Measurements from ENCODE around the gene LIN37. TPM values are rescaled to one million over a fixed set of nuclear protein-coding genes. Genes with fewer than 3 reads are reported as not detected.

LIN37 gene
- total RNA-seq, 1 experiment from 2014 or later = 6.4 TPM

- 0 out of 2 replicates have a peak, but pooled peaks cover 2% of the 10 kb centered on the region for H3K4me1 Mint-ChIP-seq
- H3K36me3 Mint-ChIP-seq = peaks cover 55% of the 10 kb centered on the region
- H3K9me3 Mint-ChIP-seq = no peaks in the 10 kb centered on the region
- TF ChIP-seq RORB (CRISPR knock-in tag; IDR thresholded peaks at IDR 0.05) = no peak
- TF ChIP-seq E2F5 (CRISPR knock-in tag; IDR thresholded peaks at IDR 0.05) = no peak
- TF ChIP-seq MYBL2 (CRISPR knock-in tag; IDR thresholded peaks at IDR 0.05) = no peak
- TF ChIP-seq ZNF425 (CRISPR knock-in tag; conservative IDR thresholded peaks at IDR 0.05) = no peak
- TF ChIP-seq TEAD4 (CRISPR knock-in tag; IDR thresholded peaks at IDR 0.05) = no peak
- no peak for TF ChIP-seq OVOL2 (CRISPR knock-in tag; IDR thresholded peaks at IDR 0.05; ENCODE audit: borderline replicate concordance)
- no peak for TF ChIP-seq ZNF423 (CRISPR knock-in tag; IDR thresholded peaks at IDR 0.05)
- H3K4me3 Mint-ChIP-seq = no peak overlapping the region
- H3K27ac Mint-ChIP-seq = no peak overlapping the region
- no peaks in the 10 kb centered on the region for H3K27me3 Mint-ChIP-seq (ENCODE audit: low read depth)
- POLR2A ChIA-PET = no interaction called here
- no peak for ATAC-seq
- no peak for DNase-seq (ENCODE audit: low spot score)
- CTCF ChIA-PET = no interaction called here
Measured at GRCh38 chr19:35732540-35733179, 15.7 kb upstream of the LIN37 start.

- TF ChIP-seq ZNF425 (CRISPR knock-in tag; conservative IDR thresholded peaks at IDR 0.05) = no peak
- no peak for TF ChIP-seq PRDM15 (CRISPR knock-in tag; IDR thresholded peaks at IDR 0.05)
- TF ChIP-seq ZNF416 (CRISPR knock-in tag; IDR thresholded peaks at IDR 0.05) = no peak
- TF ChIP-seq ZNF396 (CRISPR knock-in tag; IDR thresholded peaks at IDR 0.05; ENCODE audit: borderline replicate concordance) = no peak
- no peak for TF ChIP-seq ATF1 (CRISPR knock-in tag; IDR thresholded peaks at IDR 0.05)
- no peak for TF ChIP-seq SP1 (CRISPR knock-in tag; conservative IDR thresholded peaks at IDR 0.05)
- TF ChIP-seq CTCF (IDR thresholded peaks at IDR 0.05) = no peak
- no peak for TF ChIP-seq SMAD3 (CRISPR knock-in tag; IDR thresholded peaks at IDR 0.05; ENCODE audit: borderline replicate concordance)
- TF ChIP-seq MLX (CRISPR knock-in tag; IDR thresholded peaks at IDR 0.05) = no peak
- Mint-ChIP-seq H3K27ac (peak overlapping the region; percentile 54; the same call in 1 of the 2 replicates), H3K9me3 (no peaks in the 10 kb centered on the region), H3K27me3 (ENCODE audit: low read depth) (no peaks in the 10 kb centered on the region), H3K4me1 (0 out of 2 replicates have a peak, but pooled peaks cover 2% of the 10 kb centered on the region), H3K4me3 (no peak overlapping the region), H3K36me3 (peaks cover 54% of the 10 kb centered on the region)
- no peak for DNase-seq (ENCODE audit: low spot score)
- no peak for ATAC-seq
- POLR2A ChIA-PET = no interaction called here
- CTCF ChIA-PET = no interaction called here
Measured at GRCh38 chr19:35733180-35734125, 14.9 kb upstream of the LIN37 start.
